ENCODE measurements around the gene WRAP73. TPM values are rescaled to one million over a fixed set of nuclear protein-coding genes. Genes with fewer than 3 reads are reported as not detected.

The WRAP73 gene
- total RNA-seq, 1 donor from 2014 or later, result 20.5 TPM

GRCh38 chr1:3651930-3652547 is 2.1 kb upstream of the WRAP73 start, which contains the start of gene TP73:
TP73 (plus strand) TSS chr1:3652516; CDS start chr1:3682366, 29,850 bp downstream.
- TF ChIP-seq CTCF (IDR thresholded peaks at IDR 0.05), result no peak
- H3K36me3 Mint-ChIP-seq (ENCODE audit: unreplicated experiment), result peaks cover 1% of the 10 kb centered on the region
- H3K27me3 Mint-ChIP-seq (ENCODE audit: unreplicated experiment), result peaks cover 52% of the 10 kb centered on the region
- peak; percentile 84 for DNase-seq (ENCODE audit: extremely low spot score, unreplicated experiment)
- no peak within 1 kb of the TSS for H3K27ac Mint-ChIP-seq (ENCODE audit: unreplicated experiment)
- H3K4me3 Mint-ChIP-seq (ENCODE audit: unreplicated experiment), result no peak within 1 kb of the TSS
- H3K9me3 Mint-ChIP-seq (ENCODE audit: unreplicated experiment), result no peaks in the 10 kb centered on the region
- H3K4me1 Mint-ChIP-seq (ENCODE audit: unreplicated experiment), result peaks cover 21% of the 10 kb centered on the region

GRCh38 chr1:3651026-3651929 is 1.4 kb upstream of the WRAP73 start:
- no peak overlapping the region for H3K4me3 Mint-ChIP-seq (ENCODE audit: unreplicated experiment)

DNA sequence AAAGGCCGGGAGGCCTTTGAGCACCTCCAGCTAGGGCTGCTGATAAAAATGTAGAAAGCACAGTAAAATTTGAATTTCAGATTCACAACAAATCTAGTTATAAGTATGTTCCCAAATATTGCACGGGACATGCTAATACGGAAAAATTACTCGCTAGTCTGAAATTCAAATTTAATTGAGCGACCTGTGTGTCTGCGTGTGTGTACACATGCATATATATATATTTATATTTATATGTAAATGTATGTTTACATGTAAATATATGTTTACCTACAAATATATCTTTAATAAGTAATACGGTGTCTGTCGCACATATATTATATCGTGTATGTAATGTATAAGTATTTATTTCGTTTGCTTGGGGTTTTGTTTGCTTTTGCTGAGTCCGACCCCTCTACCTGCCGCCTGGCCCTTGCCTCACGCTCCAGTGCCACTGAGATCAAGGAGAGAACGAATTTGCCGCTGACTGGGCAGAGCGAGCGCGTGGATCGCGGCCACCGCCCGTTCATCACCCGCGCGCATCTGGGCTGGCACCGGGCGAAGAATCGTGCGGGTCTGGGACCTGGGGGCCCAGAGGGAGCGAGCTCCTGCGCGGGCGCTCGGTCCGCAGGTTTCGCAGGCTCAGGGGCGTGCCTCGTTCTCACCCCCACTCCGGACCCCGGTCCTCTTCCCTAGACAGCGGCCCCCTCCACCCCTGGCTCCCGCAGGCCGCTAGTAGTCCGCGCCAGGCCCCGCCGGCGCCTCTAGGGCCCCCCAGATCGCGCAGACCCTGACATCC is 534 bp upstream of the WRAP73 start:
- Mint-ChIP-seq H3K27me3 (ENCODE audit: unreplicated experiment) (peaks cover 37% of the 10 kb centered on the region), H3K4me1 (ENCODE audit: unreplicated experiment) (peaks cover 21% of the 10 kb centered on the region), H3K4me3 (ENCODE audit: unreplicated experiment) (peak overlapping the region; percentile 71), H3K9me3 (ENCODE audit: unreplicated experiment) (no peaks in the 10 kb centered on the region), H3K36me3 (ENCODE audit: unreplicated experiment) (peaks cover 9% of the 10 kb centered on the region), H3K27ac (ENCODE audit: unreplicated experiment) (no peak overlapping the region)
- DNase-seq (ENCODE audit: extremely low spot score, unreplicated experiment), result no peak
- TF ChIP-seq CTCF (IDR thresholded peaks at IDR 0.05), result no peak

More at GRCh38 chr1:3651026-3651929, 1.4 kb upstream of the WRAP73 start:
- H3K9me3 Mint-ChIP-seq (ENCODE audit: unreplicated experiment), result no peaks in the 10 kb centered on the region
- peaks cover 21% of the 10 kb centered on the region for H3K4me1 Mint-ChIP-seq (ENCODE audit: unreplicated experiment)
- peak; percentile 83 for DNase-seq (ENCODE audit: extremely low spot score, unreplicated experiment)
- H3K36me3 Mint-ChIP-seq (ENCODE audit: unreplicated experiment), result peaks cover 7% of the 10 kb centered on the region
- H3K27ac Mint-ChIP-seq (ENCODE audit: unreplicated experiment), result no peak overlapping the region
- H3K27me3 Mint-ChIP-seq (ENCODE audit: unreplicated experiment), result peaks cover 46% of the 10 kb centered on the region
- no peak for TF ChIP-seq CTCF (IDR thresholded peaks at IDR 0.05)

DNA sequence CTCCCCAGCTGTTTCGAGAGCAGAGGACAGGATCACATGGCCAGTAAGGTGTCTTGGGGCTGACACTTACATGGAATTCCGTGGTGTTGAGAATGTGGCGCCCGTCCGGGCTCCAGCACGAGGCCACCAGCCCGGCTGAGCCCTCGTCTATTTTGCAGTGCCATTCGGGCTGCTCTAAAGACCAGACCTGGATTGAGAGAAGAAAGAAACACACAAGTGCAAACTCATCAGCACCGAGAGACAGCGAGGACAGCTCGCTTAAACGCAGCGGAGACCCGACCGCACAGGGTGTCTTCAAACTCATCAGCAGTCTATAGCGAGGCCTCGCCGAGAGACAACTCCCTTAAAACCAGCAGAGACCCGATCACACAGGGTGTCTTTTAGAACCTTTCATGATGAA is 3.3 kb downstream of the WRAP73 start:
- TF ChIP-seq CTCF (IDR thresholded peaks at IDR 0.05), result no peak
- Mint-ChIP-seq H3K27ac (ENCODE audit: unreplicated experiment) (no peak overlapping the region), H3K4me3 (ENCODE audit: unreplicated experiment) (no peak overlapping the region), H3K9me3 (ENCODE audit: unreplicated experiment) (no peaks in the 10 kb centered on the region), H3K36me3 (ENCODE audit: unreplicated experiment) (peaks cover 13% of the 10 kb centered on the region), H3K27me3 (ENCODE audit: unreplicated experiment) (peaks cover 12% of the 10 kb centered on the region), H3K4me1 (ENCODE audit: unreplicated experiment) (peaks cover 21% of the 10 kb centered on the region)
- DNase-seq (ENCODE audit: extremely low spot score, unreplicated experiment), result no peak
